ENCODE measurements around the gene FA2H. TPM values are rescaled to one million over a fixed set of nuclear protein-coding genes. Genes with fewer than 3 reads are reported as not detected.

FA2H gene
- total RNA-seq, 4 donors from 2014 or later, result 0.41 TPM; not detected in 3

DNA sequence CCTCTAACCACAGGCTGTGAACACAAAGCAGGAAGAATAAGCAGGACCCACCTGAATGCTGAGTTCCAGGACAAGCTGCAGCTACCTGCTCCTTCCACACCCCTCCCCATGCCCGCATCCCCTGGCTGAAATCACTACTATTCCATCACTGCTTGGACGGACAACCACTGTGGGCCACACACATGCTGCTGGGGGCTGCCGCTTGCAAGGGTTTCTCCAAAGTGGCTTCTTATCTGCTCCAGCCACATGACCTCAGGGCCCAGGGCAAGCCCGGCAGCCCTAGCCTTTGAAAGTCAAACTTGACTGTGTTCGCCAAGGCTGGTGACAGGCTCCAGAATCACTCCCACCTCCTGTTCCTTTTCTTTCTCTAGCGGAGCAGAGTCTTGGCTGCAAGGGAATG, 18.4 kb downstream of the FA2H start:
- Histone ChIP-seq H3K27me3 (peaks cover 0 to 3% (median 0%) of the 10 kb centered on the region in 3 donors), H3K4me3 (no peak overlapping the region), H3K36me3 (no peaks in the 10 kb centered on the region), H3K27ac (no peak overlapping the region), H3K4me1 (no peaks in the 10 kb centered on the region), H3K9me3 (no peaks in the 10 kb centered on the region)
- DNase-seq (no peak), ATAC-seq (no peak)
- intact Hi-C loops (cut with DNase I; ENCODE audit: low total_unique reads) (no loop called here), in situ Hi-C loops (cut with MboI; ENCODE audit: low sequenced_read_pairs in 4 of 4) (no loop called here)
- TF ChIP-seq POLR2A (IDR thresholded peaks at IDR 0.05), result no peak

DNA sequence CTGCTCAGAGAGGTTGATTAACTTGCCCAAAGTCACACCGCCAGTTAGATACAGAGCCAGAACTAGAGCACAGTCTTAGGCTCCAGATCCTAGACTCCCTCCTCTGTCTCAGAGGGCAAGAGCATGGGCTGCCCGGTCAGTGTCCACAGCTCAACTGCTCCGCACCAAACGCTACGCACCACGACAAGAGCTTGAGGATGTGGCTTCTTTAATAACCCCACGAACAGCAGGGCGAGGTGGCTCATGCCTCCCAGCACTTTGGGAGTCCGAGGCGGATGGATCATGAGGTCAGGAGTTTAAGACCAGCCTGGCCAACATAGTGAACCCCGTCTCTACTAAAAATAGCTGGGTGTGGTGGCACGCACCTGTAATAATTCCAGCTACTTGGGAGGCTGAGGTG, 21.4 kb downstream of the FA2H start:
- no peak overlapping the region for H3K27ac ChIP-seq
- no peaks in the 10 kb centered on the region for H3K4me1 ChIP-seq
- no peak for DNase-seq
- no peaks in the 10 kb centered on the region for H3K36me3 ChIP-seq
- H3K27me3 ChIP-seq, result peaks cover 0 to 3% (median 0%) of the 10 kb centered on the region in 3 donors
- no peak for TF ChIP-seq POLR2A (IDR thresholded peaks at IDR 0.05)
- TF ChIP-seq, protein P1, sequence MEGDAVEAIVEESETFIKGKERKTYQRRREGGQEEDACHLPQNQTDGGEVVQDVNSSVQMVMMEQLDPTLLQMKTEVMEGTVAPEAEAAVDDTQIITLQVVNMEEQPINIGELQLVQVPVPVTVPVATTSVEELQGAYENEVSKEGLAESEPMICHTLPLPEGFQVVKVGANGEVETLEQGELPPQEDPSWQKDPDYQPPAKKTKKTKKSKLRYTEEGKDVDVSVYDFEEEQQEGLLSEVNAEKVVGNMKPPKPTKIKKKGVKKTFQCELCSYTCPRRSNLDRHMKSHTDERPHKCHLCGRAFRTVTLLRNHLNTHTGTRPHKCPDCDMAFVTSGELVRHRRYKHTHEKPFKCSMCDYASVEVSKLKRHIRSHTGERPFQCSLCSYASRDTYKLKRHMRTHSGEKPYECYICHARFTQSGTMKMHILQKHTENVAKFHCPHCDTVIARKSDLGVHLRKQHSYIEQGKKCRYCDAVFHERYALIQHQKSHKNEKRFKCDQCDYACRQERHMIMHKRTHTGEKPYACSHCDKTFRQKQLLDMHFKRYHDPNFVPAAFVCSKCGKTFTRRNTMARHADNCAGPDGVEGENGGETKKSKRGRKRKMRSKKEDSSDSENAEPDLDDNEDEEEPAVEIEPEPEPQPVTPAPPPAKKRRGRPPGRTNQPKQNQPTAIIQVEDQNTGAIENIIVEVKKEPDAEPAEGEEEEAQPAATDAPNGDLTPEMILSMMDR (IDR thresholded peaks at IDR 0.05 in 4 of 5, conservative IDR thresholded peaks at IDR 0.05 in 1 of 5), result no peak
- intact Hi-C loops (cut with DNase I; ENCODE audit: low total_unique reads) (no loop called here), in situ Hi-C loops (cut with MboI; ENCODE audit: low sequenced_read_pairs in 4 of 4) (no loop called here)
- no peak overlapping the region for H3K4me3 ChIP-seq
- ATAC-seq, result no peak
- H3K9me3 ChIP-seq, result no peaks in the 10 kb centered on the region

DNA sequence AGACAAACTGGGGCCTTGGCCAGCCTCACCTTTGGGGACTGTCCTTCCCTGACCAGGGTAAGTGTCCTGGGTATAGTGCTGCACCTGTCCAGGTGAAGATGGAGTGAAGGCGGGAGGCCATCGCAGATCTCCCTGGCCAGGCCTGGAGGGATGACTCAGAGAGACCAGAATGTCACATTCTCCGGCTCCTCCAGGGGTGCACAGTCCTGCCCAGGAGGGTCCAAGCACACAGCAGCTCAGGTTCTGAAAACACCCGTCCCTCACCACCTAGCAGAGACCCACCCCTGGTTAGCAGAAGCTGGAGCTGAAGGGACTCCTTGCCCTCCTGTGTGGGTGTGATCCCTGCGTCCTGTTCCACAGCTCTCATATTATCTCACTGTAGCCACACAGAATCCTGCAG, 21.9 kb downstream of the FA2H start:
- ATAC-seq (no peak), DNase-seq (no peak)
- Histone ChIP-seq H3K27ac (no peak overlapping the region), H3K9me3 (no peaks in the 10 kb centered on the region), H3K27me3 (peaks cover 0 to 3% (median 0%) of the 10 kb centered on the region in 3 donors), H3K4me3 (no peak overlapping the region), H3K36me3 (no peaks in the 10 kb centered on the region), H3K4me1 (no peaks in the 10 kb centered on the region)
- intact Hi-C loops (cut with DNase I; ENCODE audit: low total_unique reads), result no loop called here
- TF ChIP-seq POLR2A (IDR thresholded peaks at IDR 0.05), result no peak
- TF ChIP-seq, protein P1 (IDR thresholded peaks at IDR 0.05 in 4 of 5, conservative IDR thresholded peaks at IDR 0.05 in 1 of 5), result no peak
- in situ Hi-C loops (cut with MboI; ENCODE audit: low sequenced_read_pairs in 4 of 4), result no loop called here

DNA sequence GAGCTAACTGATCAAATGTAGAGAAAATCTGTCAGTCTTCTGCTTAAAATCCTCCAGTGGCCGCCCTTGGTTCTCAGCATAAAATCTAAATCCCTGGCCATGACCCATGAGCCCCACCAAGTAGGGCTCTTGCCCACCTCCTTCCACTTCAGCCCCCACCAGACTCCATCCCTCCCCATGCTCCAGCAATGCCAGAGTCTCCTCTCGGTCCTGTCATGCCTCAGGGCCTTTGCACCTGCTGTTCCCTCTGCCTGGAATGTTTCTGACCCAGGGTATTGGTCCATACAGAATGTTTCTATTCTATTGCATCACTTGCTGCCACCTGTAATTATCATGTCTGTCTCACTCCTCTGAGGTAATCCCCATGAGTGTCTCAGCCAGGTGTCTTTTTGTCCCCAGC, 22.4 kb downstream of the FA2H start:
- Histone ChIP-seq H3K27ac (no peak overlapping the region), H3K9me3 (no peaks in the 10 kb centered on the region), H3K4me1 (no peaks in the 10 kb centered on the region), H3K36me3 (no peaks in the 10 kb centered on the region), H3K4me3 (no peak overlapping the region), H3K27me3 (peaks cover 0 to 2% (median 0%) of the 10 kb centered on the region in 3 donors)
- in situ Hi-C loops (cut with MboI; ENCODE audit: low sequenced_read_pairs in 4 of 4), result no loop called here
- intact Hi-C loops (cut with DNase I; ENCODE audit: low total_unique reads), result no loop called here
- DNase-seq (no peak), ATAC-seq (no peak)
- TF ChIP-seq, protein P1 (IDR thresholded peaks at IDR 0.05 in 4 of 5, conservative IDR thresholded peaks at IDR 0.05 in 1 of 5), result no peak
- no peak for TF ChIP-seq POLR2A (IDR thresholded peaks at IDR 0.05)

DNA sequence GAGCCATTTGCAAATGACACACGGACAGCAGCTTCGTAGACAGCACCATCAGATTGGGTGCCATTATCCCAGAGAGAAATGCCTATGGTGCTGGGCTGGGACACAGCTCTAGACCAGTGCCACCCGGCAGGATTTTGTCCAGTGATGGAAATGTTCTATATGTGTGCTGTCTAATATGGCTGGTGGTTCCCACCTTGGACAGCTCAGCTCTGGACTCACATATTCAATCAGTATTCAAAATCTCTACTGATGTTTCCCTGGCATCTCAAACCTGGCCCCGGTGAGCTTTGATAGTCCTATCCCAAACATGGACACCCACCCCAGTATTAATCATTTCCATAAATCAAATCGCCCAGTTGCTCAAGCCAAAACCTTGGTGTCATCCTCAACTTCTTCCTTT, 23.0 kb downstream of the FA2H start:
- no peaks in the 10 kb centered on the region for H3K36me3 ChIP-seq
- no peaks in the 10 kb centered on the region for H3K4me1 ChIP-seq
- H3K9me3 ChIP-seq, result no peaks in the 10 kb centered on the region
- intact Hi-C loops (cut with DNase I; ENCODE audit: low total_unique reads), result no loop called here
- ATAC-seq (no peak), DNase-seq (no peak)
- no peak for TF ChIP-seq POLR2A (IDR thresholded peaks at IDR 0.05)
- TF ChIP-seq, protein P1 (IDR thresholded peaks at IDR 0.05 in 4 of 5, conservative IDR thresholded peaks at IDR 0.05 in 1 of 5), result no peak
- H3K27ac ChIP-seq, result no peak overlapping the region
- in situ Hi-C loops (cut with MboI; ENCODE audit: low sequenced_read_pairs in 4 of 4), result no loop called here
- no peaks in the 10 kb centered on the region for H3K27me3 ChIP-seq
- no peak overlapping the region for H3K4me3 ChIP-seq

Measured in gastrocnemius medialis (tissue), 4 donors.